Gastrocnemius medialis (tissue), 4 donors: Measurements from ENCODE around the gene SPNS2. TPM values are rescaled to one million over a fixed set of nuclear protein-coding genes. Genes with fewer than 3 reads are reported as not detected.

Experiments
- ATAC-seq, 2 donors: fragments of 150-250 bp; one replicate each; pipeline ENCODE4 v1.9.1; 2016
- DNase-seq, 2 donors: peaks; one replicate each; pipeline ENCODE4 v3.0.0-alpha.2; 2019
- H3K27ac ChIP-seq, 4 donors: fragments of 200-600 bp; sonication (generic); 1 replicate in 1 of 4; 2 replicates in 3 of 4; pipeline ENCODE4 v1.5.1; 2016 to 2018; ENCODE audit warnings: mild to moderate bottlenecking in 2 of 4, moderate library complexity in 1 of 4
- H3K27me3 ChIP-seq, 3 donors: fragments of 200-600 bp; sonication (generic) in 2 of 3; 1 replicate in 1 of 3; 2 replicates in 2 of 3; pipeline versions ENCODE4 v1.5.1 to v1.6.0; 2016 to 2019; ENCODE audit warnings: mild to moderate bottlenecking in 1 of 3, moderate library complexity in 1 of 3
- H3K36me3 ChIP-seq, 2 donors: fragments of 200-600 bp; sonication (generic) in 1 of 2; one replicate each; pipeline ENCODE4 v1.5.1; 2017 to 2018
- H3K4me1 ChIP-seq, 2 donors: fragments of 200-600 bp; sonication (generic) in 1 of 2; one replicate each; pipeline ENCODE4 v1.5.1; 2016 to 2017; ENCODE audit warnings: mild to moderate bottlenecking in 2 of 2
- H3K4me3 ChIP-seq, 4 donors: fragments of 200-600 bp; sonication (generic) in 3 of 4; 1 replicate in 1 of 4; 2 replicates in 3 of 4; pipeline ENCODE4 v1.5.1; 2016 to 2019; ENCODE audit warnings: mild to moderate bottlenecking in 2 of 4
- H3K9me3 ChIP-seq, 3 donors: fragments of 200-600 bp; sonication (generic) in 2 of 3; 1 replicate in 1 of 3; 2 replicates in 2 of 3; pipeline ENCODE4 v1.5.1; 2016 to 2019
- CTCF ChIP-seq, 5 experiments: fragments of 450-650 bp in 3 of 5; fragments of 200-600 bp in 2 of 5; sonication (generic) in 2 of 5; IDR thresholded peaks in 4 of 5; conservative IDR thresholded peaks in 1 of 5; 1 replicate in 4 of 5; 2 replicates in 1 of 5; pipeline ENCODE4 v1.5.1; 2016 to 2019; ENCODE audit warnings: antibody characterized with exemption in 5 of 5, mild to moderate bottlenecking in 3 of 5, moderate library complexity in 3 of 5
- POLR2A ChIP-seq, 2 donors: fragments of 450-650 bp; IDR thresholded peaks; one replicate each; pipeline ENCODE4 v1.6.1; 2017; ENCODE audit warnings: antibody characterized with exemption in 2 of 2, mild to moderate bottlenecking in 2 of 2, moderate library complexity in 2 of 2
- in situ Hi-C, 4 donors: fragments of 200-750 bp; cut with MboI; loops; one replicate each; pipeline versions ENCODE4 v1.15.0 to v1.8.0; 2017; ENCODE audit warnings: low sequenced_read_pairs in 4 of 4
- intact Hi-C: fragments of 100-400 bp; cut with DNase I; formaldehyde crosslinking; loops from one replicate; pipeline ENCODE4 v1.15.1; 2023; ENCODE audit warnings: low total_unique reads
- total RNA-seq, 4 donors: library from RNA; depleted of rRNA; stranded (reverse); fragments of >200 nt; gene quantifications; one replicate each; pipeline versions ENCODE4 v1.1.0 to v1.2.3, GENCODE V29; 2016

The SPNS2 gene
- total RNA-seq, 4 donors from 2014 or later: 2.7 to 6.2 (median 4.2) TPM

GRCh38 chr17:4479340-4479981 lies 19.2 kb upstream of the SPNS2 start:
- intact Hi-C loops: no loop called here
- H3K4me3 ChIP-seq: no peak overlapping the region
- no peaks in the 10 kb centered on the region for H3K27me3 ChIP-seq
- no peaks in the 10 kb centered on the region for H3K9me3 ChIP-seq
- TF ChIP-seq CTCF (IDR thresholded peaks at IDR 0.05 in 4 of 5, conservative IDR thresholded peaks at IDR 0.05 in 1 of 5) (no peak), POLR2A (IDR thresholded peaks at IDR 0.05) (no peak)
- in situ Hi-C loops: no loop called here
- H3K36me3 ChIP-seq: no peaks in the 10 kb centered on the region
- DNase-seq (no peak), ATAC-seq (no peak)
- H3K4me1 ChIP-seq: peaks cover under 1 to 3% of the 10 kb centered on the region in 2 donors
- H3K27ac ChIP-seq: no peak overlapping the region

- TF ChIP-seq CTCF (IDR thresholded peaks at IDR 0.05 in 4 of 5, conservative IDR thresholded peaks at IDR 0.05 in 1 of 5): no peak
- TF ChIP-seq POLR2A (IDR thresholded peaks at IDR 0.05): no peak
- no peak overlapping the region for H3K27ac ChIP-seq
- in situ Hi-C loops: no loop called here
- no peak overlapping the region for H3K4me3 ChIP-seq
- no peaks in the 10 kb centered on the region for H3K36me3 ChIP-seq
- no peaks in the 10 kb centered on the region for H3K27me3 ChIP-seq
- intact Hi-C loops: no loop called here
- DNase-seq (no peak), ATAC-seq (no peak)
- H3K4me1 ChIP-seq: no peaks in the 10 kb centered on the region
- H3K9me3 ChIP-seq: no peaks in the 10 kb centered on the region
These were observed 18.5 kb upstream of the SPNS2 start for GRCh38 chr17:4479982-4480751.

- Histone ChIP-seq H3K27me3 (no peaks in the 10 kb centered on the region), H3K36me3 (no peaks in the 10 kb centered on the region), H3K9me3 (no peaks in the 10 kb centered on the region), H3K27ac (no peak overlapping the region), H3K4me1 (no peaks in the 10 kb centered on the region), H3K4me3 (no peak overlapping the region)
- in situ Hi-C loops: no loop called here
- DNase-seq (no peak), ATAC-seq (no peak)
- TF ChIP-seq POLR2A (IDR thresholded peaks at IDR 0.05) (no peak), CTCF (IDR thresholded peaks at IDR 0.05 in 4 of 5, conservative IDR thresholded peaks at IDR 0.05 in 1 of 5) (no peak)
- intact Hi-C loops: no loop called here
These were observed 17.5 kb upstream of the SPNS2 start for GRCh38 chr17:4480929-4481898.

- DNase-seq: no peak
- H3K4me1 ChIP-seq: no peaks in the 10 kb centered on the region
- intact Hi-C loops (no loop called here), in situ Hi-C loops (no loop called here)
- no peaks in the 10 kb centered on the region for H3K27me3 ChIP-seq
- no peak overlapping the region for H3K4me3 ChIP-seq
- H3K27ac ChIP-seq: no peak overlapping the region
- TF ChIP-seq CTCF (IDR thresholded peaks at IDR 0.05 in 4 of 5, conservative IDR thresholded peaks at IDR 0.05 in 1 of 5): no peak
- TF ChIP-seq POLR2A (IDR thresholded peaks at IDR 0.05): no peak
- H3K36me3 ChIP-seq: no peaks in the 10 kb centered on the region
- no peak for ATAC-seq
- no peaks in the 10 kb centered on the region for H3K9me3 ChIP-seq
These were observed 16.2 kb upstream of the SPNS2 start for GRCh38 chr17:4482338-4483011.
